H1 (cell line): ENCODE measurements around the gene KIAA1328. TPM values are rescaled to one million over a fixed set of nuclear protein-coding genes. Genes with fewer than 3 reads are reported as not detected.

Source experiments
- CTCF ChIA-PET: fragments of 300-600 bp; sonication (Branson Sonifier 250); formaldehyde crosslinking; loops from one replicate; lab custom pipeline; 2021; ENCODE audit not compliant: partially characterized antibody; lab: Charles Lee
- POLR2A ChIA-PET: fragments of 300-600 bp; sonication (Branson Sonifier 250); formaldehyde crosslinking; loops from one replicate; lab custom pipeline; 2021; ENCODE audit warnings: inconsistent platforms; ENCODE audit not compliant: partially characterized antibody; lab: Charles Lee
- DNase-seq, 2 experiments: peaks; one replicate each; pipeline versions ENCODE4 v3.0.0 to v3.0.0-alpha.2; 2010 to 2022; ENCODE audit warnings: low spot score in 2 of 2, low read depth in 1 of 2, mixed read lengths in 1 of 2
- FAIRE-seq: peaks from 2 replicates; lab custom pipeline; 2011; peaks lifted over from hg19 to GRCh38; lab: Jason Lieb, UNC
- H2AFZ ChIP-seq: 2 replicates; pipeline ENCODE4 v1.8.1; 2012; ENCODE audit warnings: low read length, inconsistent platforms
- H2AK5ac ChIP-seq: 2 replicates; pipeline ENCODE4 v1.6.1; 2013; ENCODE audit warnings: low read depth, low read length
- H2BK120ac ChIP-seq: replicated peaks from 2 replicates; pipeline ENCODE3; 2013; ENCODE audit warnings: low read depth, low read length, inconsistent platforms
- H2BK12ac ChIP-seq: 2 replicates; pipeline ENCODE4 v1.6.1; 2013; ENCODE audit warnings: low read depth, low read length
- H2BK15ac ChIP-seq: 2 replicates; pipeline ENCODE4 v1.6.1; 2013; ENCODE audit warnings: low read length
- H2BK20ac ChIP-seq: 2 replicates; pipeline ENCODE4 v1.6.1; 2013; ENCODE audit warnings: low read length
- H2BK5ac ChIP-seq: 2 replicates; pipeline ENCODE4 v1.6.1; 2013; ENCODE audit warnings: low read depth, low read length
- H3K14ac ChIP-seq: 2 replicates; pipeline ENCODE4 v1.6.1; 2013; ENCODE audit warnings: inconsistent platforms; ENCODE audit not compliant: insufficient read length
- H3K18ac ChIP-seq: 2 replicates; pipeline ENCODE4 v1.6.1; 2013; ENCODE audit warnings: low read length; ENCODE audit errors: extremely low read depth
- H3K23ac ChIP-seq: 2 replicates; pipeline ENCODE4 v1.6.1; 2013; ENCODE audit warnings: inconsistent platforms; ENCODE audit not compliant: insufficient read length
- H3K23me2 ChIP-seq: 2 replicates; pipeline ENCODE4 v1.6.1; 2013; ENCODE audit warnings: low read depth, low read length
- H3K27ac ChIP-seq: 2 replicates; pipeline ENCODE4 v1.6.1; 2011; ENCODE audit warnings: low read depth, low read length, inconsistent platforms
- H3K27me3 ChIP-seq, 4 experiments: replicated peaks in 1 of 4; 1 replicate in 1 of 4; 2 replicates in 3 of 4; pipeline versions ENCODE4 v1.6.1 to v1.8.1; 2011 to 2013; ENCODE audit warnings: low read length in 3 of 4, mild to moderate bottlenecking in 3 of 4, inconsistent platforms in 2 of 4, mixed read lengths in 2 of 4, moderate library complexity in 1 of 4; ENCODE audit not compliant: control insufficient read depth in 3 of 4, insufficient read depth in 3 of 4; ENCODE audit errors: extremely low read depth in 1 of 4
- H3K36me3 ChIP-seq, 4 experiments: 2 replicates each; pipeline versions ENCODE4 v1.6.1 to v1.8.1; 2011 to 2013; ENCODE audit warnings: mild to moderate bottlenecking in 4 of 4, low read length in 3 of 4, moderate library complexity in 2 of 4, control low read depth in 1 of 4, inconsistent platforms in 1 of 4; ENCODE audit not compliant: insufficient read depth in 4 of 4, control insufficient read depth in 2 of 4
- H3K4ac ChIP-seq: replicated peaks from 2 replicates; pipeline ENCODE3; 2013; ENCODE audit warnings: low read length, low read depth, mixed read lengths, inconsistent platforms; ENCODE audit not compliant: insufficient read length
- H3K4me1 ChIP-seq, 4 experiments: replicated peaks in 1 of 4; 1 replicate in 1 of 4; 2 replicates in 3 of 4; pipeline versions ENCODE4 v1.6.1 to v1.8.1; 2011 to 2013; ENCODE audit warnings: low read length in 3 of 4, inconsistent platforms in 2 of 4, mixed read lengths in 1 of 4; ENCODE audit not compliant: insufficient read depth in 4 of 4, control insufficient read depth in 3 of 4
- H3K4me2 ChIP-seq, 2 experiments: 2 replicates each; pipeline versions ENCODE4 v1.6.1 to v1.8.1; 2011 to 2013; ENCODE audit warnings: low read depth in 2 of 2, low read length in 2 of 2, control low read depth in 1 of 2, inconsistent platforms in 1 of 2, mild to moderate bottlenecking in 1 of 2; ENCODE audit not compliant: insufficient read depth in 1 of 2
- H3K4me3 ChIP-seq, 4 experiments: fragments of 200-600, 300-600 bp in 1 of 4; sonication (generic), shearing (Covaris generic), sonication (Bioruptor Twin) in 1 of 4; 2 replicates each; pipeline versions ENCODE4 v1.5.1 to v1.8.1; 2011 to 2016; ENCODE audit warnings: low read length in 4 of 4, low read depth in 3 of 4, control low read depth in 2 of 4, inconsistent platforms in 2 of 4, mild to moderate bottlenecking in 2 of 4, mixed read lengths in 1 of 4, moderate library complexity in 1 of 4; ENCODE audit not compliant: insufficient read depth in 2 of 4; ENCODE audit errors: extremely low read depth in 1 of 4
- H3K56ac ChIP-seq: replicated peaks from 2 replicates; pipeline ENCODE3; 2013; ENCODE audit warnings: low read depth, mild to moderate bottlenecking, mixed read lengths, low read length, inconsistent platforms; ENCODE audit not compliant: insufficient read length
- H3K79me1 ChIP-seq: 2 replicates; pipeline ENCODE4 v1.6.1; 2013; ENCODE audit warnings: low read depth, low read length, control low read depth
- H3K79me2 ChIP-seq, 2 experiments: 2 replicates each; pipeline versions ENCODE4 v1.6.1 to v1.8.1; 2012 to 2013; ENCODE audit warnings: low read length in 2 of 2, mild to moderate bottlenecking in 2 of 2, inconsistent platforms in 1 of 2; ENCODE audit not compliant: insufficient read depth in 2 of 2, control insufficient read depth in 1 of 2
- H3K9ac ChIP-seq, 4 experiments: replicated peaks in 1 of 4; 1 replicate in 1 of 4; 2 replicates in 3 of 4; pipeline versions ENCODE4 v1.6.1 to v1.8.1; 2011 to 2013; ENCODE audit warnings: low read depth in 3 of 4, low read length in 3 of 4, control low read depth in 2 of 4, mild to moderate bottlenecking in 2 of 4, moderate library complexity in 2 of 4, inconsistent platforms in 1 of 4; ENCODE audit errors: extremely low read depth in 1 of 4
- H3K9me3 ChIP-seq, 2 experiments: 2 replicates each; pipeline versions ENCODE4 v1.6.1 to v1.8.1; 2012 to 2013; ENCODE audit warnings: mild to moderate bottlenecking in 2 of 2, moderate library complexity in 2 of 2, control low read depth in 1 of 2, inconsistent platforms in 1 of 2, low read depth in 1 of 2, low read length in 1 of 2, mixed read lengths in 1 of 2; ENCODE audit not compliant: insufficient read depth in 2 of 2
- H4K20me1 ChIP-seq, 2 experiments: replicated peaks in 1 of 2; 2 replicates each; pipeline versions ENCODE3 to v1.8.1; 2011 to 2013; ENCODE audit warnings: inconsistent platforms in 2 of 2, low read length in 2 of 2, mild to moderate bottlenecking in 1 of 2; ENCODE audit not compliant: insufficient read depth in 2 of 2, control insufficient read depth in 1 of 2
- H4K5ac ChIP-seq: 2 replicates; pipeline ENCODE4 v1.6.1; 2013; ENCODE audit warnings: low read length, low read depth, mixed read lengths, inconsistent platforms; ENCODE audit not compliant: insufficient read length
- H4K8ac ChIP-seq: 2 replicates; pipeline ENCODE4 v1.8.0; 2013; ENCODE audit warnings: mild to moderate bottlenecking, moderate library complexity, low read length, inconsistent platforms; ENCODE audit not compliant: insufficient read depth; ENCODE audit errors: extremely low read depth
- H4K91ac ChIP-seq: replicated peaks from 2 replicates; pipeline ENCODE3; 2013; ENCODE audit warnings: low read length, mixed read lengths, inconsistent platforms; ENCODE audit not compliant: insufficient read length
- BACH1 ChIP-seq: IDR thresholded peaks from 2 replicates; pipeline ENCODE4 v1.6.1; 2012; ENCODE audit warnings: low read length, improper control_type of control experiment
- CBX8 ChIP-seq: fragments of 300-800, 300-1000 bp; sonication (generic); IDR thresholded peaks from 2 replicates; pipeline ENCODE4 v1.7.1; 2016; ENCODE audit warnings: low read depth, low read length, borderline replicate concordance
- CEBPB ChIP-seq: IDR thresholded peaks from 2 replicates; pipeline ENCODE4 v1.6.1; 2012; ENCODE audit warnings: low read depth, low read length
- CREB1 ChIP-seq: IDR thresholded peaks from 2 replicates; pipeline ENCODE4 v1.6.1; 2012; ENCODE audit warnings: inconsistent platforms
- EZH2 ChIP-seq: fragments of 200-600 bp; sonication (generic); IDR thresholded peaks from 2 replicates; pipeline ENCODE4 v1.7.1; 2012; ENCODE audit warnings: low read depth, mild to moderate bottlenecking, moderate library complexity, low read length, inconsistent platforms; ENCODE audit not compliant: severe bottlenecking
- JUN ChIP-seq: IDR thresholded peaks from 2 replicates; pipeline ENCODE4 v1.6.1; 2011; ENCODE audit warnings: low read depth, mild to moderate bottlenecking, improper control_type of control experiment, low read length
- JUND ChIP-seq: IDR thresholded peaks from 2 replicates; pipeline ENCODE4 v1.6.1; 2011; ENCODE audit warnings: mild to moderate bottlenecking, improper control_type of control experiment, low read length
- KDM1A ChIP-seq: fragments of 200-600, 300-600 bp; sonication (generic); IDR thresholded peaks from 2 replicates; pipeline ENCODE4 v1.7.1; 2016; ENCODE audit warnings: mild to moderate bottlenecking, low read length, borderline replicate concordance
- MAFK ChIP-seq: IDR thresholded peaks from 2 replicates; pipeline ENCODE4 v1.6.1; 2012; ENCODE audit warnings: low read depth, mild to moderate bottlenecking, improper control_type of control experiment, low read length
- NANOG ChIP-seq: IDR thresholded peaks from 2 replicates; pipeline ENCODE4 v1.6.1; 2011; ENCODE audit warnings: low read length, low read depth, mild to moderate bottlenecking, inconsistent platforms; ENCODE audit not compliant: insufficient read depth, poor library complexity, severe bottlenecking
- POU5F1 ChIP-seq: IDR thresholded peaks from 2 replicates; pipeline ENCODE4 v1.6.1; 2011; ENCODE audit warnings: low read depth, mild to moderate bottlenecking, low read length, moderate library complexity
- RAD21 ChIP-seq, 2 experiments: IDR thresholded peaks in 1 of 2; conservative IDR thresholded peaks in 1 of 2; 2 replicates each; pipeline ENCODE4 v1.6.1; 2011; ENCODE audit warnings: low read depth in 2 of 2, low read length in 2 of 2, improper control_type of control experiment in 1 of 2, inconsistent platforms in 1 of 2, mild to moderate bottlenecking in 1 of 2, moderate library complexity in 1 of 2
- RXRA ChIP-seq: IDR thresholded peaks from 2 replicates; pipeline ENCODE4 v1.6.1; 2011; ENCODE audit warnings: low read depth, mild to moderate bottlenecking, low read length, moderate library complexity; ENCODE audit not compliant: insufficient read depth
- WGBS, 2 experiments: shearing (Covaris generic) in 1 of 2; methylation state at CpG; one replicate each; pipeline versions ENCODE4 v1.1.6 to v1.1.7; 2013 to 2015; ENCODE audit warnings: low lambda C conversion rate in 2 of 2, mixed read lengths in 2 of 2, inconsistent platforms in 1 of 2, low coverage in 1 of 2, missing lambda C conversion rate in 1 of 2; ENCODE audit not compliant: insufficient replicate concordance in 2 of 2, insufficient coverage in 1 of 2, insufficient read length in 1 of 2; ENCODE audit errors: extremely low coverage in 1 of 2, missing lambda C conversion rate in 1 of 2; 5-methylcytosine and 5-hydroxymethylcytosine counted together
- polyA plus RNA-seq, 7 experiments: library from polyadenylated mRNA; depleted of rRNA in 3 of 7; stranded (reverse) in 5 of 7; unstranded in 2 of 7; fragments of >200 nt in 5 of 7; fragments of 200-250 nt in 2 of 7; gene quantifications; 1 replicate in 5 of 7; 2 replicates in 1 of 7; 4 replicates in 1 of 7; pipeline versions ENCODE4 v1.2.1 to v1.2.3, GENCODE V29; 2011 to 2013; ENCODE audit warnings: missing spikeins in 2 of 7, mixed read lengths in 2 of 7
- total RNA-seq: library from RNA; stranded (reverse); fragmentation: NEBNext Ultra II Directional; extraction: Animal tissue kit (Norgen Biotek cat#: 25700); gene quantifications from 2 replicates; pipeline ENCODE4 v1.2.1, GENCODE V29; 2021

KIAA1328 gene
- total and polyA plus RNA-seq, 2 of the 8 experiments (the other 6 are each of a cell fraction or from before 2014, with no cell fraction given): 2.6 to 5.7 TPM

DNA sequence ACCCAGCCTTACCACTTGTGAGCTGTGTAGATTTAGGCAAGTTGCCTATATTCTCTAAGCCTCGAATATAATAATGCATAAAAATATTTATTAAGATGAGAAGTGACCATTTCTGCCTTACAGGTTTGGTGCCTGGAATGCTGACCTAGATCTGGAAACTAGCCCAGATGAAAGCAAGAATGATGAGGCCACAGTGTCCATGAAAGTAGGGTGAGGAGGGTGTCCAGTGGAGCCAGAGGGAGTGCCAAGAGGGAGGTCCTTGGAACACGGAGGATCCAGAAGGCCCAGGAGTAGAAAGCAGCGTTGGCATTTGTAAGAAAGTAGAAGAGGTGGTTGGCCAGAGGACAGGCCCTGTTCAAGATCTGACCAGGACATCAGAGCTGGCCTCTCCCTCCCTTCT, 402.3 kb downstream of the KIAA1328 start:
- Histone ChIP-seq H4K8ac (no peak overlapping the region), H2BK12ac (no peak overlapping the region), H2BK5ac (no peak overlapping the region), H3K23me2 (no peaks in the 10 kb centered on the region), H3K36me3 (no peaks in the 10 kb centered on the region), H3K27me3 (no peaks in the 10 kb centered on the region; a peak in 1 of 7 replicates), H3K14ac (no peak overlapping the region), H3K27ac (no peak overlapping the region), H4K5ac (no peak overlapping the region), H4K91ac (no peak overlapping the region), H2BK15ac (no peak overlapping the region), H3K79me1 (no peaks in the 10 kb centered on the region), H2AK5ac (no peak overlapping the region), H2AFZ (no peak overlapping the region), H4K20me1 (peaks cover 0 to 4% of the 10 kb centered on the region in 2 experiments), H3K9me3 (no peaks in the 10 kb centered on the region), H2BK20ac (no peak overlapping the region), H3K9ac (no peak overlapping the region), H3K4me1 (0 out of 7 replicates have a peak, but pooled peaks cover 0 to 2% (median 0%) of the 10 kb centered on the region in 4 experiments), H3K23ac (no peak overlapping the region), H3K4me2 (no peak overlapping the region), H2BK120ac (no peak overlapping the region), H3K18ac (no peak overlapping the region), H3K56ac (no peak overlapping the region), H3K4ac (no peak overlapping the region), H3K4me3 (no peak overlapping the region), H3K79me2 (no peaks in the 10 kb centered on the region)
- no peak for FAIRE-seq
- TF ChIP-seq NANOG (no peak), CBX8 (no peak), CREB1 (no peak), RAD21 (IDR thresholded peaks at IDR 0.05 in 1 of 2, conservative IDR thresholded peaks at IDR 0.05 in 1 of 2; ENCODE audit: low read depth in 2 of 2, low read length in 2 of 2) (no peak), RXRA (no peak), JUND (no peak), CEBPB (no peak), KDM1A (no peak), JUN (no peak), BACH1 (no peak), POU5F1 (no peak), EZH2 (no peak), MAFK (no peak)
- ChIA-PET CTCF (interaction anchor here (0.9 to 2.2 kb wide), 3 partner anchors 13 to 19 kb away, joined by 3 to 7 read pairs (median 3); no protein-coding TSS in a partner anchor), POLR2A (interaction anchor here (0.6 to 1.1 kb wide), 2 partner anchors 11 to 24 kb away, joined by 3 read pairs; no protein-coding TSS in a partner anchor)
- DNase-seq: no peak
- WGBS, 2 experiments: 89% methylated on average over 3 of the region's 3 CpGs; no CpG with 5 or more reads in 1 of the 2 experiments
